WTC11 (cell line): ENCODE data around the gene ASCL2. TPM values are rescaled to one million over a fixed set of nuclear protein-coding genes. Genes with fewer than 3 reads are reported as not detected.
A peak's percentile ranks its signal among the peaks of the same experiment; 100 is the strongest.

ENCODE experiments used
- ATAC-seq: fragments of 200-7000 bp; cut with Tn5 transposase; 2 replicates; pipeline ENCODE4 v1.10.0; 2021; ENCODE audit warnings: mild to moderate bottlenecking, moderate library complexity
- CTCF ChIA-PET: fragments of 300-600 bp; sonication (Branson Sonifier 250); formaldehyde crosslinking; loops from one replicate; lab custom pipeline; 2021; ENCODE audit warnings: antibody characterized with exemption; lab: Charles Lee
- POLR2A ChIA-PET: fragments of 350-600 bp; sonication (Branson Sonifier 250); formaldehyde crosslinking; loops from one replicate; lab custom pipeline; 2021; ENCODE audit warnings: antibody characterized with exemption; lab: Charles Lee
- DNase-seq: peaks from one replicate; pipeline ENCODE4 v3.0.0; 2021; ENCODE audit warnings: low spot score
- H3K27ac Mint-ChIP-seq: 2 replicates; pipeline ENCODE4 v1.8.0; 2021; ENCODE audit warnings: mixed read lengths
- H3K27me3 Mint-ChIP-seq: 2 replicates; pipeline ENCODE4 v1.8.0; 2021; ENCODE audit warnings: low read depth, mild to moderate bottlenecking, moderate library complexity, mixed read lengths
- H3K36me3 Mint-ChIP-seq: 2 replicates; pipeline ENCODE4 v1.8.0; 2021; ENCODE audit warnings: mixed read lengths
- H3K4me1 Mint-ChIP-seq: 2 replicates; pipeline ENCODE4 v1.8.0; 2022; ENCODE audit warnings: mixed read lengths
- H3K4me3 Mint-ChIP-seq: 2 replicates; pipeline ENCODE4 v1.8.0; 2021; ENCODE audit warnings: mild to moderate bottlenecking, moderate library complexity, mixed read lengths
- H3K9me3 Mint-ChIP-seq: 2 replicates; pipeline ENCODE4 v1.8.0; 2021; ENCODE audit warnings: mixed read lengths
- CREB1 ChIP-seq: sonication (generic); formaldehyde crosslinking; IDR thresholded peaks from 2 replicates; pipeline ENCODE4 v1.8.0; 2023; ENCODE audit warnings: mild to moderate bottlenecking, missing genetic modification reagents
- ETV6 ChIP-seq: sonication (generic); formaldehyde crosslinking; IDR thresholded peaks from 2 replicates; pipeline ENCODE4 v1.8.1; 2022; ENCODE audit warnings: mild to moderate bottlenecking, missing genetic modification reagents
- FOXK1 ChIP-seq: sonication (generic); formaldehyde crosslinking; IDR thresholded peaks from 2 replicates; pipeline ENCODE4 v1.8.0; 2022; ENCODE audit warnings: mild to moderate bottlenecking, moderate library complexity, missing genetic modification reagents
- NFATC4 ChIP-seq: fragments of 250-450 bp; sonication (Bioruptor Pico); IDR thresholded peaks from 2 replicates; pipeline ENCODE4 v1.9.0; 2021; ENCODE audit warnings: mild to moderate bottlenecking
- NFYB ChIP-seq: sonication (generic); formaldehyde crosslinking; conservative IDR thresholded peaks from 2 replicates; pipeline ENCODE4 v1.8.0; 2022; ENCODE audit warnings: low read depth, missing genetic modification reagents
- SMAD3 ChIP-seq: sonication (generic); formaldehyde crosslinking; IDR thresholded peaks from 2 replicates; pipeline ENCODE4 v1.8.0; 2022; ENCODE audit warnings: missing genetic modification reagents, mild to moderate bottlenecking, borderline replicate concordance
- TEAD1 ChIP-seq: sonication (generic); formaldehyde crosslinking; IDR thresholded peaks from 2 replicates; pipeline ENCODE4 v1.8.0; 2022; ENCODE audit warnings: mild to moderate bottlenecking, missing genetic modification reagents
- TEAD4 ChIP-seq: sonication (generic); formaldehyde crosslinking; IDR thresholded peaks from 2 replicates; pipeline ENCODE4 v1.8.0; 2022; ENCODE audit warnings: mild to moderate bottlenecking, missing genetic modification reagents
- ZBTB21 ChIP-seq: sonication (generic); formaldehyde crosslinking; IDR thresholded peaks from 2 replicates; pipeline ENCODE4 v1.8.1; 2023; ENCODE audit warnings: mild to moderate bottlenecking, missing genetic modification reagents, borderline replicate concordance
- ZNF396 ChIP-seq: fragments of 250-450 bp; sonication (Bioruptor Pico); IDR thresholded peaks from 2 replicates; pipeline ENCODE4 v1.8.0; 2021; ENCODE audit warnings: mild to moderate bottlenecking, moderate library complexity, borderline replicate concordance
- total RNA-seq: library from RNA; stranded (reverse); gene quantifications from 3 replicates; pipeline ENCODE4 v1.2.3, GENCODE V29; 2021
- TF ChIP-seq, protein P1 (sequence below): fragments of 250-450 bp; sonication (Bioruptor Pico); IDR thresholded peaks from 2 replicates; pipeline ENCODE4 v1.8.0; 2021; ENCODE audit warnings: mild to moderate bottlenecking
- TF ChIP-seq, protein P2 (sequence below): fragments of 250-450 bp; sonication (Bioruptor Pico); IDR thresholded peaks from 2 replicates; pipeline ENCODE4 v1.9.0; 2021; ENCODE audit warnings: mild to moderate bottlenecking, borderline replicate concordance
- TF ChIP-seq, protein P3 (sequence below): fragments of 250-450 bp; sonication (Bioruptor Pico); IDR thresholded peaks from 2 replicates; pipeline ENCODE4 v2.1.2; 2022; ENCODE audit warnings: mild to moderate bottlenecking, moderate library complexity
- TF ChIP-seq, protein P4 (sequence below): fragments of 250-450 bp; sonication (Bioruptor Pico); conservative IDR thresholded peaks from 2 replicates; pipeline ENCODE4 v1.9.0; 2021; ENCODE audit warnings: mild to moderate bottlenecking
- TF ChIP-seq, protein P5 (sequence below): sonication (generic); formaldehyde crosslinking; IDR thresholded peaks from 2 replicates; pipeline ENCODE4 v1.8.1; 2023; ENCODE audit warnings: mild to moderate bottlenecking, moderate library complexity, missing genetic modification reagents
- TF ChIP-seq, protein P6 (sequence below): sonication (generic); formaldehyde crosslinking; IDR thresholded peaks from 2 replicates; pipeline ENCODE4 v1.8.1; 2023; ENCODE audit warnings: mild to moderate bottlenecking, missing genetic modification reagents, moderate library complexity
- TF ChIP-seq, protein P7 (sequence below): sonication (generic); formaldehyde crosslinking; IDR thresholded peaks from 2 replicates; pipeline ENCODE4 v1.8.1; 2023; ENCODE audit warnings: mild to moderate bottlenecking, missing genetic modification reagents, moderate library complexity
- TF ChIP-seq, protein P8 (sequence below): sonication (generic); formaldehyde crosslinking; IDR thresholded peaks from 2 replicates; pipeline ENCODE4 v1.8.1; 2023; ENCODE audit warnings: mild to moderate bottlenecking, missing genetic modification reagents

ASCL2 gene
- total RNA-seq, 1 experiment from 2014 or later = 0.24 TPM

DNA sequence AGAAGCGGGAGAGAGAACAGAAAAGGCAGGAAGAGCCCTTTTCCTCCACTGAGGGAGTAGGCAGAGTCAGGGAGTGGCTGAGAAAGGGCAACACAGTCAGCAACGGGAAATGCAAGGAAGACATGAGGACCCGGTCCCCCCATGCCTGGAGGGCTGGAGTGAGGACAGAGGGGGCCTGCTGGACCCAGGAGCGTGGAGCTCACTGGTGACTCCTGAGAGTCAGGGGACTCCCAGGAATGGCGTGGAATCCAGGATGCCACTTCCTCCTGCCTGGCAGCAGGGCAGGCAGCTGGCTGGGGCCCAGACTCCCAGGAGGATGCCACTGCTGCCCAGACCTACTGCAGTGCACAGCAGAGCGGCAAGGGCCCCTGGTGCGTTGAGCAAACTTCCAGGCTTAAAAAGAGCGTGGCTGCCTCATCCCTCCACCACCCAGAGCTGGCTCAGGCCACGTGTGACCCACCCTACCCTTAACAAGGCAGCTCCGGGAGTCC, 20.0 kb upstream of the ASCL2 start (continued):
- TF ChIP-seq, protein P1, sequence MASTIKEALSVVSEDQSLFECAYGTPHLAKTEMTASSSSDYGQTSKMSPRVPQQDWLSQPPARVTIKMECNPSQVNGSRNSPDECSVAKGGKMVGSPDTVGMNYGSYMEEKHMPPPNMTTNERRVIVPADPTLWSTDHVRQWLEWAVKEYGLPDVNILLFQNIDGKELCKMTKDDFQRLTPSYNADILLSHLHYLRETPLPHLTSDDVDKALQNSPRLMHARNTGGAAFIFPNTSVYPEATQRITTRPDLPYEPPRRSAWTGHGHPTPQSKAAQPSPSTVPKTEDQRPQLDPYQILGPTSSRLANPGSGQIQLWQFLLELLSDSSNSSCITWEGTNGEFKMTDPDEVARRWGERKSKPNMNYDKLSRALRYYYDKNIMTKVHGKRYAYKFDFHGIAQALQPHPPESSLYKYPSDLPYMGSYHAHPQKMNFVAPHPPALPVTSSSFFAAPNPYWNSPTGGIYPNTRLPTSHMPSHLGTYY = no peak
- TF ChIP-seq NFATC4 (CRISPR knock-in tag) (no peak), SMAD3 (CRISPR knock-in tag) (no peak), TEAD1 (CRISPR knock-in tag) (no peak), ZNF396 (no peak), TEAD4 (CRISPR knock-in tag) (no peak)
- TF ChIP-seq, protein P2, sequence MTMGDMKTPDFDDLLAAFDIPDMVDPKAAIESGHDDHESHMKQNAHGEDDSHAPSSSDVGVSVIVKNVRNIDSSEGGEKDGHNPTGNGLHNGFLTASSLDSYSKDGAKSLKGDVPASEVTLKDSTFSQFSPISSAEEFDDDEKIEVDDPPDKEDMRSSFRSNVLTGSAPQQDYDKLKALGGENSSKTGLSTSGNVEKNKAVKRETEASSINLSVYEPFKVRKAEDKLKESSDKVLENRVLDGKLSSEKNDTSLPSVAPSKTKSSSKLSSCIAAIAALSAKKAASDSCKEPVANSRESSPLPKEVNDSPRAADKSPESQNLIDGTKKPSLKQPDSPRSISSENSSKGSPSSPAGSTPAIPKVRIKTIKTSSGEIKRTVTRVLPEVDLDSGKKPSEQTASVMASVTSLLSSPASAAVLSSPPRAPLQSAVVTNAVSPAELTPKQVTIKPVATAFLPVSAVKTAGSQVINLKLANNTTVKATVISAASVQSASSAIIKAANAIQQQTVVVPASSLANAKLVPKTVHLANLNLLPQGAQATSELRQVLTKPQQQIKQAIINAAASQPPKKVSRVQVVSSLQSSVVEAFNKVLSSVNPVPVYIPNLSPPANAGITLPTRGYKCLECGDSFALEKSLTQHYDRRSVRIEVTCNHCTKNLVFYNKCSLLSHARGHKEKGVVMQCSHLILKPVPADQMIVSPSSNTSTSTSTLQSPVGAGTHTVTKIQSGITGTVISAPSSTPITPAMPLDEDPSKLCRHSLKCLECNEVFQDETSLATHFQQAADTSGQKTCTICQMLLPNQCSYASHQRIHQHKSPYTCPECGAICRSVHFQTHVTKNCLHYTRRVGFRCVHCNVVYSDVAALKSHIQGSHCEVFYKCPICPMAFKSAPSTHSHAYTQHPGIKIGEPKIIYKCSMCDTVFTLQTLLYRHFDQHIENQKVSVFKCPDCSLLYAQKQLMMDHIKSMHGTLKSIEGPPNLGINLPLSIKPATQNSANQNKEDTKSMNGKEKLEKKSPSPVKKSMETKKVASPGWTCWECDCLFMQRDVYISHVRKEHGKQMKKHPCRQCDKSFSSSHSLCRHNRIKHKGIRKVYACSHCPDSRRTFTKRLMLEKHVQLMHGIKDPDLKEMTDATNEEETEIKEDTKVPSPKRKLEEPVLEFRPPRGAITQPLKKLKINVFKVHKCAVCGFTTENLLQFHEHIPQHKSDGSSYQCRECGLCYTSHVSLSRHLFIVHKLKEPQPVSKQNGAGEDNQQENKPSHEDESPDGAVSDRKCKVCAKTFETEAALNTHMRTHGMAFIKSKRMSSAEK (CRISPR knock-in tag) = no peak
- TF ChIP-seq, protein P3, sequence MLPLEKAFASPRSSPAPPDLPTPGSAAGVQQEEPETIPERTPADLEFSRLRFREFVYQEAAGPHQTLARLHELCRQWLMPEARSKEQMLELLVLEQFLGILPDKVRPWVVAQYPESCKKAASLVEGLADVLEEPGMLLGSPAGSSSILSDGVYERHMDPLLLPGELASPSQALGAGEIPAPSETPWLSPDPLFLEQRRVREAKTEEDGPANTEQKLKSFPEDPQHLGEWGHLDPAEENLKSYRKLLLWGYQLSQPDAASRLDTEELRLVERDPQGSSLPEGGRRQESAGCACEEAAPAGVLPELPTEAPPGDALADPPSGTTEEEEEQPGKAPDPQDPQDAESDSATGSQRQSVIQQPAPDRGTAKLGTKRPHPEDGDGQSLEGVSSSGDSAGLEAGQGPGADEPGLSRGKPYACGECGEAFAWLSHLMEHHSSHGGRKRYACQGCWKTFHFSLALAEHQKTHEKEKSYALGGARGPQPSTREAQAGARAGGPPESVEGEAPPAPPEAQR (CRISPR knock-in tag) = no peak
- TF ChIP-seq, protein P4, sequence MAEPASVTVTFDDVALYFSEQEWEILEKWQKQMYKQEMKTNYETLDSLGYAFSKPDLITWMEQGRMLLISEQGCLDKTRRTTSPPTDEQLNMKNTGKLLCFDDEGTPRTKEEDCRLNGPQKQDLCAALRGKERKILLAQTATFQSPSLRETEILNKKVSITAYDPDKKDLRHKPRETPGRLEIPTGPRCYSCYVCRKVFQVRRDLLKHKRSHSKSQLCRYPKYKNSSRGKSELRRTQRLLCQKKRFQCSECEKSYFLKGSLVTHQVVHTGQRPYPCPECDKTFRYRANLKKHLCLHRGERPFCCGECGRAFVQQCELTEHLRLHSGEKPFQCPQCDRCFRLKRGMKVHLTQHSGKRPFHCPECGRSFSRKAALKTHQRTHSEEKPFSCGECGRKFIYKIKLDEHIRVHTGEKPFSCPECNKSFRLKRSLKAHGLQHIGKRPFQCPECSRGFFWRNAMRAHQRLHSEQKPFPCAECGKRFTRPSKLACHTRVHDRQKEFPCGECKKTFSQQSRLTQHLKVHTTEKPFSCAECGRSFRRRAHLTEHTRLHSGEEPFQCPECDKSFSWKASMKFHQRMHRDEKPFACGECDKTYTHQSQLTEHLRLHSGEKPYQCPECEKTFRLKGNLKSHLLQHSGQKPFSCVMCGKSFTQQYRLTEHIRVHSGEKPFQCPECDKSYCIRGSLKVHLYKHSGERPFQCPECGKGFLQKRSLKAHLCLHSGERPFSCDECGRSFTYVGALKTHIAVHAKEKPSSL (CRISPR knock-in tag) = no peak
- TF ChIP-seq, protein P5, sequence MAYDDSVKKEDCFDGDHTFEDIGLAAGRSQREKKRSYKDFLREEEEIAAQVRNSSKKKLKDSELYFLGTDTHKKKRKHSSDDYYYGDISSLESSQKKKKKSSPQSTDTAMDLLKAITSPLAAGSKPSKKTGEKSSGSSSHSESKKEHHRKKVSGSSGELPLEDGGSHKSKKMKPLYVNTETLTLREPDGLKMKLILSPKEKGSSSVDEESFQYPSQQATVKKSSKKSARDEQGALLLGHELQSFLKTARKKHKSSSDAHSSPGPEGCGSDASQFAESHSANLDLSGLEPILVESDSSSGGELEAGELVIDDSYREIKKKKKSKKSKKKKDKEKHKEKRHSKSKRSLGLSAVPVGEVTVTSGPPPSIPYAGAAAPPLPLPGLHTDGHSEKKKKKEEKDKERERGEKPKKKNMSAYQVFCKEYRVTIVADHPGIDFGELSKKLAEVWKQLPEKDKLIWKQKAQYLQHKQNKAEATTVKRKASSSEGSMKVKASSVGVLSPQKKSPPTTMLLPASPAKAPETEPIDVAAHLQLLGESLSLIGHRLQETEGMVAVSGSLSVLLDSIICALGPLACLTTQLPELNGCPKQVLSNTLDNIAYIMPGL = no peak
- TF ChIP-seq, protein P6, sequence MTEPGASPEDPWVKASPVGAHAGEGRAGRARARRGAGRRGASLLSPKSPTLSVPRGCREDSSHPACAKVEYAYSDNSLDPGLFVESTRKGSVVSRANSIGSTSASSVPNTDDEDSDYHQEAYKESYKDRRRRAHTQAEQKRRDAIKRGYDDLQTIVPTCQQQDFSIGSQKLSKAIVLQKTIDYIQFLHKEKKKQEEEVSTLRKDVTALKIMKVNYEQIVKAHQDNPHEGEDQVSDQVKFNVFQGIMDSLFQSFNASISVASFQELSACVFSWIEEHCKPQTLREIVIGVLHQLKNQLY (CRISPR knock-in tag) = no peak

DNA sequence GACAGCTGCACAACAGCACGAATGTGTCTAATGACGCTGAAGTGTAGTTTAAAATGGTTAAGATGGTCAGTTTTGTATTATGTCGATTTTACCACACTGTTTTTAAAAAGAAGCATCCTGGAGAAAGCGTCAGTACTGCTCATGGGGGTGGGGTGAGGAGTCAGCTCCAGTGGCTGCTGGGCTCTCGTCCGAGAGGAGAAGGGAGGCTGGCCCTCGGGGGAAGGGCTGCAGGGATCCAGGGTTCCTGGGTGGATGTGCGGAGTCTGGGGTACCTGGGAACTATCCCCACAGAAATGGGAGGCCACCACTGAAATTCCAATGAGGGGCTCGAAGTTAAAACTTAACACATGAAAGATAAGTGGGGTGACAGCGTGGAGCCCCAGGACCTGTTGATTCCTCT, 19.5 kb upstream of the ASCL2 start:
- H3K9me3 Mint-ChIP-seq = no peaks in the 10 kb centered on the region
- ATAC-seq (no peak), DNase-seq (peak; percentile 8)
- ChIA-PET POLR2A (no interaction called here), CTCF (interaction anchor here (1.1 to 2.3 kb wide), 3 partner anchors 9 to 130 kb away, joined by 3 to 9 read pairs (median 4); no protein-coding TSS in a partner anchor)
- no peak overlapping the region for H3K4me3 Mint-ChIP-seq
- H3K27ac Mint-ChIP-seq = no peak overlapping the region
- H3K27me3 Mint-ChIP-seq = peaks cover 59% of the 10 kb centered on the region
- no peaks in the 10 kb centered on the region for H3K36me3 Mint-ChIP-seq
- peaks cover 8% of the 10 kb centered on the region; the same call in 1 of the 2 replicates for H3K4me1 Mint-ChIP-seq
- no peak for TF ChIP-seq NFYB
- no peak for TF ChIP-seq ETV6 (CRISPR knock-in tag)
- TF ChIP-seq, protein P3 (CRISPR knock-in tag) = no peak
- TF ChIP-seq, protein P7, sequence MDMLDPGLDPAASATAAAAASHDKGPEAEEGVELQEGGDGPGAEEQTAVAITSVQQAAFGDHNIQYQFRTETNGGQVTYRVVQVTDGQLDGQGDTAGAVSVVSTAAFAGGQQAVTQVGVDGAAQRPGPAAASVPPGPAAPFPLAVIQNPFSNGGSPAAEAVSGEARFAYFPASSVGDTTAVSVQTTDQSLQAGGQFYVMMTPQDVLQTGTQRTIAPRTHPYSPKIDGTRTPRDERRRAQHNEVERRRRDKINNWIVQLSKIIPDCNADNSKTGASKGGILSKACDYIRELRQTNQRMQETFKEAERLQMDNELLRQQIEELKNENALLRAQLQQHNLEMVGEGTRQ (CRISPR knock-in tag) = no peak
- TF ChIP-seq CREB1 (CRISPR knock-in tag) = no peak
- no peak for TF ChIP-seq TEAD1 (CRISPR knock-in tag)
- no peak for TF ChIP-seq ZBTB21 (CRISPR knock-in tag)
- TF ChIP-seq, protein P8, sequence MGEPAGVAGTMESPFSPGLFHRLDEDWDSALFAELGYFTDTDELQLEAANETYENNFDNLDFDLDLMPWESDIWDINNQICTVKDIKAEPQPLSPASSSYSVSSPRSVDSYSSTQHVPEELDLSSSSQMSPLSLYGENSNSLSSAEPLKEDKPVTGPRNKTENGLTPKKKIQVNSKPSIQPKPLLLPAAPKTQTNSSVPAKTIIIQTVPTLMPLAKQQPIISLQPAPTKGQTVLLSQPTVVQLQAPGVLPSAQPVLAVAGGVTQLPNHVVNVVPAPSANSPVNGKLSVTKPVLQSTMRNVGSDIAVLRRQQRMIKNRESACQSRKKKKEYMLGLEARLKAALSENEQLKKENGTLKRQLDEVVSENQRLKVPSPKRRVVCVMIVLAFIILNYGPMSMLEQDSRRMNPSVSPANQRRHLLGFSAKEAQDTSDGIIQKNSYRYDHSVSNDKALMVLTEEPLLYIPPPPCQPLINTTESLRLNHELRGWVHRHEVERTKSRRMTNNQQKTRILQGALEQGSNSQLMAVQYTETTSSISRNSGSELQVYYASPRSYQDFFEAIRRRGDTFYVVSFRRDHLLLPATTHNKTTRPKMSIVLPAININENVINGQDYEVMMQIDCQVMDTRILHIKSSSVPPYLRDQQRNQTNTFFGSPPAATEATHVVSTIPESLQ = no peak
- no peak for TF ChIP-seq FOXK1 (CRISPR knock-in tag)
